HCT116 (cell line): ENCODE measurements around the gene SCGB1A1. TPM values are rescaled to one million over a fixed set of nuclear protein-coding genes. Genes with fewer than 3 reads are reported as not detected.

Source experiments
- ATAC-seq: fragments of 200-7000 bp; cut with Tn5 transposase; 2 replicates; pipeline ENCODE4 v1.9.1; 2020; ENCODE audit warnings: mild to moderate bottlenecking, moderate library complexity
- BruUV-seq: library from RNA; stranded (reverse); fragments of 400-500 nt; replicated peaks from 2 replicates; lab custom pipeline; 2021; lab: Mats Ljungman, UMichigan
- CTCF ChIA-PET: fragments of 300-600 bp; sonication (Branson Sonifier 250); formaldehyde crosslinking; loops from one replicate; lab custom pipeline; 2021; ENCODE audit warnings: antibody characterized with exemption; lab: Charles Lee
- POLR2A ChIA-PET: fragments of 300-600, 350-600 bp; sonication (Branson Sonifier 250); formaldehyde crosslinking; loops from one replicate; lab custom pipeline; 2021; ENCODE audit warnings: antibody characterized with exemption; lab: Charles Lee
- RAD21 ChIA-PET, 2 experiments: fragments of 300-600 bp; sonication (Branson Sonifier 250); formaldehyde crosslinking; loops; one replicate each; lab custom pipeline; 2023; ENCODE audit warnings: low total read pairs in 2 of 2; ENCODE audit not compliant: uncharacterized antibody in 2 of 2, unreplicated experiment in 2 of 2, low non-redundant PET in 1 of 2; lab: Charles Lee
- DNase-seq: peaks from one replicate; pipeline ENCODE4 v3.0.0-alpha.2; 2010; ENCODE audit warnings: low read depth, low spot score
- H2AFZ ChIP-seq: fragments of 200-600 bp; shearing (Covaris generic), sonication (generic); 2 replicates; pipeline ENCODE4 v1.6.1; 2017; ENCODE audit warnings: low read depth, mixed run types, mixed read lengths, antibody characterized with exemption, low read length; ENCODE audit not compliant: poor library complexity, severe bottlenecking
- H3K27ac ChIP-seq: 2 replicates; pipeline ENCODE4 v1.5.1; 2012; ENCODE audit warnings: low read depth, low read length
- H3K27me3 ChIP-seq: fragments of 200-600 bp; sonication (generic); 2 replicates; pipeline ENCODE4 v1.6.1; 2016; ENCODE audit warnings: mixed run types, low read length, mixed read lengths; ENCODE audit not compliant: insufficient read depth
- H3K36me3 ChIP-seq, 2 experiments: fragments of 200-500 bp in 1 of 2; fragments of 200-600 bp in 1 of 2; sonication (Bioruptor generic) in 1 of 2; sonication (generic) in 1 of 2; 2 replicates each; pipeline versions ENCODE4 v1.5.1 to v1.6.1; 2014 to 2016; ENCODE audit warnings: low read length in 2 of 2, inconsistent platforms in 1 of 2, mixed read lengths in 1 of 2, mixed run types in 1 of 2; ENCODE audit not compliant: insufficient read depth in 2 of 2, control insufficient read depth in 1 of 2
- H3K4me1 ChIP-seq, 2 experiments: fragments of 200-600 bp in 1 of 2; sonication (generic) in 1 of 2; 2 replicates each; pipeline versions ENCODE4 v1.5.1 to v1.6.1; 2012 to 2017; ENCODE audit warnings: low read length in 2 of 2, inconsistent platforms in 1 of 2, mild to moderate bottlenecking in 1 of 2, mixed read lengths in 1 of 2, mixed run types in 1 of 2, moderate library complexity in 1 of 2; ENCODE audit not compliant: insufficient read depth in 2 of 2, control insufficient read depth in 1 of 2
- H3K4me2 ChIP-seq: fragments of 200-600 bp; sonication (generic); 2 replicates; pipeline ENCODE4 v1.6.1; 2017; ENCODE audit warnings: mixed run types, low read length, mixed read lengths
- H3K4me3 ChIP-seq, 2 experiments: fragments of 200-600 bp in 1 of 2; sonication (generic) in 1 of 2; replicated peaks in 1 of 2; 2 replicates each; pipeline ENCODE4 v1.5.1; 2011 to 2016; ENCODE audit warnings: low read length in 2 of 2, control low read depth in 1 of 2, low read depth in 1 of 2, mild to moderate bottlenecking in 1 of 2, mixed read lengths in 1 of 2, mixed run types in 1 of 2
- H3K79me2 ChIP-seq: fragments of 200-600 bp; sonication (generic); 2 replicates; pipeline ENCODE4 v1.6.1; 2017; ENCODE audit warnings: mild to moderate bottlenecking, mixed run types, low read length, moderate library complexity, mixed read lengths; ENCODE audit not compliant: insufficient read depth
- H3K9ac ChIP-seq: fragments of 200-600 bp; sonication (generic); 2 replicates; pipeline ENCODE4 v1.6.1; 2016; ENCODE audit warnings: low read length, mixed read lengths
- H3K9me2 ChIP-seq: fragments of 200-600 bp; sonication (generic), shearing (Covaris generic); 2 replicates; pipeline ENCODE4 v1.6.1; 2017; ENCODE audit warnings: mixed run types, mild to moderate bottlenecking, moderate library complexity; ENCODE audit not compliant: insufficient read depth
- H3K9me3 ChIP-seq, 2 experiments: fragments of 200-500 bp in 1 of 2; fragments of 200-600 bp in 1 of 2; sonication (Bioruptor generic) in 1 of 2; sonication (generic) in 1 of 2; 2 replicates each; pipeline ENCODE4 v1.6.1; 2014 to 2017; ENCODE audit warnings: low read length in 2 of 2, mixed read lengths in 2 of 2, inconsistent platforms in 1 of 2, low read depth in 1 of 2, mild to moderate bottlenecking in 1 of 2, mixed run types in 1 of 2, moderate library complexity in 1 of 2; ENCODE audit not compliant: control insufficient read depth in 1 of 2, insufficient read depth in 1 of 2
- H4K20me1 ChIP-seq: fragments of 200-600 bp; sonication (generic), shearing (Covaris generic); 2 replicates; pipeline ENCODE4 v1.6.1; 2017; ENCODE audit warnings: mixed run types, mild to moderate bottlenecking, moderate library complexity; ENCODE audit not compliant: insufficient read depth
- CBX3 ChIP-seq: IDR thresholded peaks from 2 replicates; pipeline ENCODE4 v1.6.1; 2012; ENCODE audit warnings: low read depth
- CEBPB ChIP-seq: IDR thresholded peaks from 2 replicates; pipeline ENCODE4 v1.6.1; 2012; ENCODE audit warnings: low read depth
- ELF1 ChIP-seq: IDR thresholded peaks from 2 replicates; pipeline ENCODE4 v1.6.1; 2012; ENCODE audit warnings: low read depth, borderline replicate concordance
- EZH2 ChIP-seq: fragments of 200-600 bp; sonication (generic); IDR thresholded peaks from 2 replicates; pipeline ENCODE4 v1.6.1; 2017; ENCODE audit warnings: antibody characterized with exemption, mixed run types
- POLR2A ChIP-seq: IDR thresholded peaks from 2 replicates; pipeline ENCODE4 v1.7.0; 2011; ENCODE audit warnings: borderline replicate concordance; ENCODE audit not compliant: insufficient read depth, insufficient read length; ENCODE audit errors: extremely low read depth
- POLR2AphosphoS5 ChIP-seq: IDR thresholded peaks from 2 replicates; pipeline ENCODE4 v1.6.1; 2011; ENCODE audit warnings: mild to moderate bottlenecking, low read depth, low read length, moderate library complexity
- TCF7L2 ChIP-seq: IDR thresholded peaks from 2 replicates; pipeline ENCODE4 v1.7.0; 2011; ENCODE audit warnings: borderline replicate concordance, inconsistent platforms; ENCODE audit not compliant: insufficient read depth, insufficient read length; ENCODE audit errors: extremely low read depth
- YY1 ChIP-seq: IDR thresholded peaks from 2 replicates; pipeline ENCODE4 v1.6.1; 2011; ENCODE audit warnings: low read length, low read depth, moderate library complexity, mild to moderate bottlenecking; ENCODE audit not compliant: insufficient replicate concordance; ENCODE audit errors: extremely low read depth
- ZBTB33 ChIP-seq: IDR thresholded peaks from 2 replicates; pipeline ENCODE4 v1.6.1; 2011; ENCODE audit warnings: mild to moderate bottlenecking, low read length, moderate library complexity; ENCODE audit not compliant: insufficient replicate concordance; ENCODE audit errors: extremely low read depth
- ZFX ChIP-seq: fragments of 450-650 bp; IDR thresholded peaks from 2 replicates; pipeline ENCODE4 v1.6.1; 2017
- ZNF274 ChIP-seq: fragments of 200-500 bp; sonication (Bioruptor generic); IDR thresholded peaks from 2 replicates; pipeline ENCODE4 v1.6.1; 2014; ENCODE audit warnings: mild to moderate bottlenecking, low read depth, low read length, inconsistent platforms
- intact Hi-C: fragments of 100-400 bp; cut with micrococcal nuclease; formaldehyde crosslinking; loops from 2 replicates; pipeline ENCODE4 v1.10.0; 2022
- total RNA-seq: library from RNA; stranded (reverse); gene quantifications from one replicate; pipeline ENCODE4 v1.2.1, GENCODE V29; 2021; ENCODE audit not compliant: unreplicated experiment
- TF ChIP-seq, protein P1 (sequence below): IDR thresholded peaks from 2 replicates; pipeline ENCODE4 v1.6.1; 2012
- TF ChIP-seq, protein P2 (sequence below): IDR thresholded peaks from 2 replicates; pipeline ENCODE4 v1.6.1; 2012; ENCODE audit warnings: low read depth

The SCGB1A1 gene
- total RNA-seq, 1 experiment from 2014 or later, result 2.0 TPM

GRCh38 chr11:62420882-62421281 lies 2.0 kb downstream of the SCGB1A1 start (continued):
- no peak for TF ChIP-seq EZH2
- TF ChIP-seq ZBTB33, result no peak
- TF ChIP-seq POLR2AphosphoS5, result no peak
- no peak for TF ChIP-seq POLR2A

DNA sequence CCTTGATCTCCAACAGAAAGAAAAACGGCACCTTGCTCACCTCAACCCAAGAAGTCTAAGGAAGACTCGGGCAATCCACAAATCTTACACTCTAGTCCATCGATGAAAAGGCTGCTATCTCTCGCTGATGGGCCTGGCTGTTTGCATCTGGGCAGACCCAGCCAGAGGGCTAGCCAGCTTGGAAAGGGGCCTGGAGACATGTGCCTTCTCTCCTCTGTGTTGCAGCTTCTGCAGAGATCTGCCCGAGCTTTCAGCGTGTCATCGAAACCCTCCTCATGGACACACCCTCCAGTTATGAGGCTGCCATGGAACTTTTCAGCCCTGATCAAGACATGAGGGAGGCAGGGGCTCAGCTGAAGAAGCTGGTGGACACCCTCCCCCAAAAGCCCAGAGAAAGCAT lies 3.2 kb downstream of the SCGB1A1 start:
- Histone ChIP-seq H3K79me2 (no peaks in the 10 kb centered on the region), H4K20me1 (no peaks in the 10 kb centered on the region), H3K4me3 (no peak overlapping the region), H3K27me3 (no peaks in the 10 kb centered on the region), H3K36me3 (no peaks in the 10 kb centered on the region), H3K4me2 (no peak overlapping the region), H3K9me3 (no peaks in the 10 kb centered on the region), H3K9ac (no peak overlapping the region), H3K9me2 (no peaks in the 10 kb centered on the region), H2AFZ (no peak overlapping the region), H3K27ac (no peak overlapping the region), H3K4me1 (peaks cover 0 to 20% of the 10 kb centered on the region in 2 experiments; a peak in 2 of 4 replicates)
- DNase-seq (no peak), ATAC-seq (no peak)
- ChIA-PET POLR2A (interaction anchor here (1.1 kb wide), 1 partner anchor 243 kb away, joined by 3 read pairs; the partner anchor contains the start of genes C11orf98 and CSKMT), RAD21 (interaction anchor here in 1 of 2 experiments (0.7 kb wide), 1 partner anchor 200 kb away, joined by 5 read pairs; the partner anchor contains the start of gene B3GAT3), CTCF (interaction anchor here (0.5 to 2.9 kb wide), 2 partner anchors 121 to 469 kb away, joined by 3 to 12 read pairs; no protein-coding TSS in a partner anchor)
- intact Hi-C loops, result no loop called here
- TF ChIP-seq CEBPB (no peak), YY1 (no peak), ZFX (no peak), ELF1 (no peak), EZH2 (no peak), ZNF274 (no peak), CBX3 (no peak), POLR2AphosphoS5 (no peak), TCF7L2 (no peak)
- TF ChIP-seq, protein P1, sequence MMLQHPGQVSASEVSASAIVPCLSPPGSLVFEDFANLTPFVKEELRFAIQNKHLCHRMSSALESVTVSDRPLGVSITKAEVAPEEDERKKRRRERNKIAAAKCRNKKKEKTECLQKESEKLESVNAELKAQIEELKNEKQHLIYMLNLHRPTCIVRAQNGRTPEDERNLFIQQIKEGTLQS, result no peak
- TF ChIP-seq, protein P2, sequence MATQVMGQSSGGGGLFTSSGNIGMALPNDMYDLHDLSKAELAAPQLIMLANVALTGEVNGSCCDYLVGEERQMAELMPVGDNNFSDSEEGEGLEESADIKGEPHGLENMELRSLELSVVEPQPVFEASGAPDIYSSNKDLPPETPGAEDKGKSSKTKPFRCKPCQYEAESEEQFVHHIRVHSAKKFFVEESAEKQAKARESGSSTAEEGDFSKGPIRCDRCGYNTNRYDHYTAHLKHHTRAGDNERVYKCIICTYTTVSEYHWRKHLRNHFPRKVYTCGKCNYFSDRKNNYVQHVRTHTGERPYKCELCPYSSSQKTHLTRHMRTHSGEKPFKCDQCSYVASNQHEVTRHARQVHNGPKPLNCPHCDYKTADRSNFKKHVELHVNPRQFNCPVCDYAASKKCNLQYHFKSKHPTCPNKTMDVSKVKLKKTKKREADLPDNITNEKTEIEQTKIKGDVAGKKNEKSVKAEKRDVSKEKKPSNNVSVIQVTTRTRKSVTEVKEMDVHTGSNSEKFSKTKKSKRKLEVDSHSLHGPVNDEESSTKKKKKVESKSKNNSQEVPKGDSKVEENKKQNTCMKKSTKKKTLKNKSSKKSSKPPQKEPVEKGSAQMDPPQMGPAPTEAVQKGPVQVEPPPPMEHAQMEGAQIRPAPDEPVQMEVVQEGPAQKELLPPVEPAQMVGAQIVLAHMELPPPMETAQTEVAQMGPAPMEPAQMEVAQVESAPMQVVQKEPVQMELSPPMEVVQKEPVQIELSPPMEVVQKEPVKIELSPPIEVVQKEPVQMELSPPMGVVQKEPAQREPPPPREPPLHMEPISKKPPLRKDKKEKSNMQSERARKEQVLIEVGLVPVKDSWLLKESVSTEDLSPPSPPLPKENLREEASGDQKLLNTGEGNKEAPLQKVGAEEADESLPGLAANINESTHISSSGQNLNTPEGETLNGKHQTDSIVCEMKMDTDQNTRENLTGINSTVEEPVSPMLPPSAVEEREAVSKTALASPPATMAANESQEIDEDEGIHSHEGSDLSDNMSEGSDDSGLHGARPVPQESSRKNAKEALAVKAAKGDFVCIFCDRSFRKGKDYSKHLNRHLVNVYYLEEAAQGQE, result no peak
- no TSS peak for BruUV-seq
